Spinal cord (tissue), 10 donors: Measurements from ENCODE around the gene KIRREL3. TPM values are rescaled to one million over a fixed set of nuclear protein-coding genes. Genes with fewer than 3 reads are reported as not detected.

ENCODE experiments used
- DNase-seq, 6 donors: peaks; one replicate each; pipeline versions ENCODE4 v3.0.0 to v3.0.0-alpha.2; 2013 to 2015; ENCODE audit warnings: low spot score in 6 of 6, low read depth in 4 of 6
- H3K27ac ChIP-seq: one replicate; pipeline ENCODE4 v1.5.1; 2013; ENCODE audit warnings: low read depth, low read length, control low read depth
- H3K27me3 ChIP-seq: one replicate; pipeline ENCODE4 v1.6.1; 2013; ENCODE audit warnings: low read length; ENCODE audit not compliant: control insufficient read depth, insufficient read depth
- H3K36me3 ChIP-seq: one replicate; pipeline ENCODE4 v1.6.1; 2013; ENCODE audit warnings: low read length; ENCODE audit not compliant: control insufficient read depth, insufficient read depth
- H3K4me1 ChIP-seq: one replicate; pipeline ENCODE4 v1.6.1; 2013; ENCODE audit warnings: low read length; ENCODE audit not compliant: control insufficient read depth, insufficient read depth
- H3K4me3 ChIP-seq: one replicate; pipeline ENCODE4 v1.5.1; 2013; ENCODE audit warnings: low read depth, low read length, control low read depth
- H3K9me3 ChIP-seq: one replicate; pipeline ENCODE4 v1.6.1; 2013; ENCODE audit warnings: low read length; ENCODE audit not compliant: control insufficient read depth, insufficient read depth
- WGBS: methylation state at CpG from one replicate; pipeline ENCODE4 v1.1.5; 2013; ENCODE audit warnings: missing lambda C conversion rate; ENCODE audit not compliant: insufficient coverage; 5-methylcytosine and 5-hydroxymethylcytosine counted together
- polyA plus RNA-seq, 2 donors: library from polyadenylated mRNA; unstranded; fragments of 120-200 nt; gene quantifications; one replicate each; pipeline ENCODE4 v1.2.1, GENCODE V29; 2013; ENCODE audit not compliant: insufficient read length in 2 of 2
- total RNA-seq, 2 donors: library from RNA; depleted of rRNA in 1 of 2; stranded (reverse); fragments of 120-200 nt in 1 of 2; fragments of >200 nt in 1 of 2; gene quantifications; one replicate each; pipeline versions ENCODE4 v1.2.3 to v1.2.4, GENCODE V29; 2013 to 2014
- donor health status: healthy.

The KIRREL3 gene
- total and polyA plus RNA-seq, 4 donors, result 10.0 to 58.1 (median 31.7) TPM

GRCh38 chr11:126647735-126648134 is 352.8 kb downstream of the KIRREL3 start:
- H3K36me3 ChIP-seq, result no peaks in the 10 kb centered on the region
- WGBS, result 36% methylated on average over 2 of the region's 5 CpGs
- no peaks in the 10 kb centered on the region for H3K27me3 ChIP-seq
- H3K4me3 ChIP-seq, result no peak overlapping the region
- no peak overlapping the region for H3K27ac ChIP-seq
- DNase-seq, result no peak
- no peaks in the 10 kb centered on the region for H3K4me1 ChIP-seq
- no peaks in the 10 kb centered on the region for H3K9me3 ChIP-seq

GRCh38 chr11:126646701-126647557 is 353.6 kb downstream of the KIRREL3 start:
- H3K27me3 ChIP-seq, result no peaks in the 10 kb centered on the region
- H3K4me3 ChIP-seq, result no peak overlapping the region
- H3K27ac ChIP-seq, result no peak overlapping the region
- no peaks in the 10 kb centered on the region for H3K4me1 ChIP-seq
- H3K9me3 ChIP-seq, result no peaks in the 10 kb centered on the region
- DNase-seq, result peak in 1 of 6 donors; percentile 83
- 52% methylated on average over 3 of the region's 10 CpGs for WGBS
- no peaks in the 10 kb centered on the region for H3K36me3 ChIP-seq

- Histone ChIP-seq H3K27ac (no peak overlapping the region), H3K4me3 (no peak overlapping the region), H3K36me3 (no peaks in the 10 kb centered on the region), H3K9me3 (no peaks in the 10 kb centered on the region), H3K27me3 (no peaks in the 10 kb centered on the region), H3K4me1 (no peaks in the 10 kb centered on the region)
- DNase-seq, result no peak
- 73% methylated on average over 5 of the region's 7 CpGs for WGBS
Observed at GRCh38 chr11:126645186-126645585, 355.4 kb downstream of the KIRREL3 start.

GRCh38 chr11:126640186-126640585 is 360.4 kb downstream of the KIRREL3 start:
- Histone ChIP-seq H3K27me3 (no peaks in the 10 kb centered on the region), H3K36me3 (no peaks in the 10 kb centered on the region), H3K4me3 (no peak overlapping the region), H3K9me3 (no peaks in the 10 kb centered on the region), H3K27ac (no peak overlapping the region), H3K4me1 (no peaks in the 10 kb centered on the region)
- WGBS, result 100% methylated on average over 1 of the region's 12 CpGs
- DNase-seq, result peak in 2 of 6 donors; percentile 70 to 73

- Histone ChIP-seq H3K27ac (no peak overlapping the region), H3K27me3 (no peaks in the 10 kb centered on the region), H3K9me3 (no peaks in the 10 kb centered on the region), H3K36me3 (no peaks in the 10 kb centered on the region), H3K4me1 (no peaks in the 10 kb centered on the region), H3K4me3 (no peak overlapping the region)
- no CpG with 5 or more reads among the region's 3 CpGs for WGBS
- DNase-seq, result peak in 1 of 6 donors; percentile 54
Observed at GRCh38 chr11:126639692-126640091, 360.9 kb downstream of the KIRREL3 start.

- Histone ChIP-seq H3K27me3 (no peaks in the 10 kb centered on the region), H3K4me1 (no peaks in the 10 kb centered on the region), H3K4me3 (no peak overlapping the region), H3K9me3 (no peaks in the 10 kb centered on the region), H3K36me3 (no peaks in the 10 kb centered on the region), H3K27ac (no peak overlapping the region)
- peak in 1 of 6 donors; percentile 34 for DNase-seq
- 50% methylated on average over 1 of the region's 5 CpGs for WGBS
Observed at GRCh38 chr11:126638648-126639047, 361.9 kb downstream of the KIRREL3 start.

- peak in 1 of 6 donors; percentile 56 for DNase-seq
- Histone ChIP-seq H3K27me3 (no peaks in the 10 kb centered on the region), H3K9me3 (no peaks in the 10 kb centered on the region), H3K4me1 (no peaks in the 10 kb centered on the region), H3K4me3 (no peak overlapping the region), H3K36me3 (no peaks in the 10 kb centered on the region), H3K27ac (no peak overlapping the region)
- whole genome bisulfite sequencing, result 53% methylated on average over 1 of the region's 2 CpGs
Observed at GRCh38 chr11:126637795-126638175, 362.8 kb downstream of the KIRREL3 start.

- Histone ChIP-seq H3K9me3 (no peaks in the 10 kb centered on the region), H3K27ac (no peak overlapping the region), H3K4me3 (no peak overlapping the region), H3K4me1 (no peaks in the 10 kb centered on the region), H3K36me3 (no peaks in the 10 kb centered on the region), H3K27me3 (no peaks in the 10 kb centered on the region)
- WGBS, result 63% methylated on average over 3 of the region's 5 CpGs
- no peak for DNase-seq
Observed at GRCh38 chr11:126636911-126637794, 363.4 kb downstream of the KIRREL3 start.

- Histone ChIP-seq H3K27me3 (no peaks in the 10 kb centered on the region), H3K9me3 (no peaks in the 10 kb centered on the region), H3K36me3 (no peaks in the 10 kb centered on the region), H3K27ac (no peak overlapping the region), H3K4me3 (no peak overlapping the region), H3K4me1 (no peaks in the 10 kb centered on the region)
- no CpG with 5 or more reads among the region's 3 CpGs for WGBS
- no peak for DNase-seq
Observed at GRCh38 chr11:126635511-126635910, 365.1 kb downstream of the KIRREL3 start.
